GM12801 (cell line): ENCODE data around the gene CXCL12.

Experiments
- TF ChIP-seq, protein P1 (sequence below): IDR thresholded peaks from one replicate; pipeline ENCODE4 v1.5.1; 2011; ENCODE audit warnings: control low read depth; ENCODE audit not compliant: insufficient read length; ENCODE audit errors: extremely low read depth

CXCL12 gene

DNA sequence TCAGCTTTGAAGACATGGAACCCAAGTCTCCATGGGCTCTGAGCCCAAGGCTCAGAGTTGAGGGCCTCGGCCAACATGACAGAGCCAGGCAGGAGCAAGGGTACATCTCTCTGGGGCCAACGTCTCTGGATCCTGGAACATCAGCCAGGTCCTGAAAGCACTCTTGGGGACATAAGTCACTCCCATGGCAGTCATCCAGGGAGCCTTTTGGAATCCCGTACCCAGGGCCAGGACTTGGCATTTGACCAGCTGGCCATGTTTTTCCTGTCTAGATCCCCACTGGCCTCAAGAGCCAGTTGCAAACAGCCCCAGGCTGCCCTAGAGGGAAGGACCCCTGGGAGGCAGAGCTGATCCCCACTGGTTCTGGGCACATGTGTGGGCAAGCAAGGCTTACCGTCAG lies 4.3 kb upstream of the CXCL12 start:
- TF ChIP-seq, protein P1, sequence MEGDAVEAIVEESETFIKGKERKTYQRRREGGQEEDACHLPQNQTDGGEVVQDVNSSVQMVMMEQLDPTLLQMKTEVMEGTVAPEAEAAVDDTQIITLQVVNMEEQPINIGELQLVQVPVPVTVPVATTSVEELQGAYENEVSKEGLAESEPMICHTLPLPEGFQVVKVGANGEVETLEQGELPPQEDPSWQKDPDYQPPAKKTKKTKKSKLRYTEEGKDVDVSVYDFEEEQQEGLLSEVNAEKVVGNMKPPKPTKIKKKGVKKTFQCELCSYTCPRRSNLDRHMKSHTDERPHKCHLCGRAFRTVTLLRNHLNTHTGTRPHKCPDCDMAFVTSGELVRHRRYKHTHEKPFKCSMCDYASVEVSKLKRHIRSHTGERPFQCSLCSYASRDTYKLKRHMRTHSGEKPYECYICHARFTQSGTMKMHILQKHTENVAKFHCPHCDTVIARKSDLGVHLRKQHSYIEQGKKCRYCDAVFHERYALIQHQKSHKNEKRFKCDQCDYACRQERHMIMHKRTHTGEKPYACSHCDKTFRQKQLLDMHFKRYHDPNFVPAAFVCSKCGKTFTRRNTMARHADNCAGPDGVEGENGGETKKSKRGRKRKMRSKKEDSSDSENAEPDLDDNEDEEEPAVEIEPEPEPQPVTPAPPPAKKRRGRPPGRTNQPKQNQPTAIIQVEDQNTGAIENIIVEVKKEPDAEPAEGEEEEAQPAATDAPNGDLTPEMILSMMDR: no peak

DNA sequence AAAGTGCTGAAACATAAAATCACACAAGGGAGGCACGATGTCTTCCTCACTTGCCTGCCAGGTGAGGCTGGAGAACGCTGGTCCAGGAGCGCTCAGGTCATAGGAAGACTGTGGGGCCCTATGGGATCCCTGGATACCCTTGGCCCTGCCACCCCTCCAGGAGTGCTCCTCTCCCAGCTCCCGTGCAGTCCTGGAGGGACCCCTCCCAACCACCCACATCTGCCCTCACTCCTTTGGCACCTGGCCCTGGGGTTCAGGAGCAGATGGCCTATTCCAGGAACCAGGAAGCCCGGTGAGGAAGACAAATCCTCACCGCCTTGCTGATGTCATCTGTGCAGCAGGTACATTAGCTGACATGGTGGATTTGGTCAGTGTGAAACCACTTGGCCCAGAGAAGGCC lies 3.7 kb upstream of the CXCL12 start:
- TF ChIP-seq, protein P1: no peak

DNA sequence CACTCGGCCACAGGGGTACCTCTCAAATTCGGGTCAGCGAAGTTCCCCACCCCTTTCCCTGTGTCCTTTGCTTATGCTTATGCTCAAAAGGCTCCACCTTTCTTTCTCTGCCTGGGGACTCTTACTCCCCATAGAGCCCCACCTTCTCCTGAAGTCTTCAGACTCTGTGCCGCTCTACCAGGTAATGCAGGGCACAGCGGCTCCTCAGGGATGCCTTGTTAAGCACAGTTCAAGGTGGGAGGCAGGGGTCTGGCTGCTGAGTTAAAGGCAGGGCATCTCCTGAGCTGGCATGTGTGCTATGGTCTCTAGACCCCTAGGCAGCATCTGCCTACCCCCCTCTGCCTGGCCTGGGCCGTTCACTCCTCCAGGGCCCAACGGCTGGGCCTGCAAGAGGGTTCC lies 3.0 kb upstream of the CXCL12 start:
- TF ChIP-seq, protein P1: no peak

DNA sequence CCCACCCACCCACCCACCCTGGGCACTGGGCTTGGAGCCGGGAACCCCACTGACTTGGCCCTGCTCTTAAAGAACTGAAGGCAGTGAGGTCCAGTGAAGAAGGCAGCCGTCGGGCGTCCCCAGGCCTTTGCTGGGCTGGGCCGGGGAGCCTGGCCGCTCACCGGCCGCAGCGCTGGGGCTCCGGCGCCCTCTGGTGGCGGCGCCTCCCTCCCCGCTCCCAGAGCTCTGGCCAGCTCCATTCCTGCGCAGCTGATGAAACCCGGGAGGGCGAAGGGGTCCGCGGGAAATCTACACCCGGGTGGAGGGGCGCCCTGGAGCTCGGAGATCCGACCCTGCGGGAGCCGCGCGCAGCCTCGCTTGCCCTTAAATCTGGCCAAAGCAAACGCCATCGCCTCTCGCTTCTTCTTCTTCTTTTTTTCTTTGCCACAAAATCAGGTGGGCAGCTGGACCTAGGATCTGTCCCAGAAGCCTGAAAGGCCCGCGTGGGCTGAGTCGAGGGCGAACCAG lies 1.7 kb upstream of the CXCL12 start:
- TF ChIP-seq, protein P1: no peak

DNA sequence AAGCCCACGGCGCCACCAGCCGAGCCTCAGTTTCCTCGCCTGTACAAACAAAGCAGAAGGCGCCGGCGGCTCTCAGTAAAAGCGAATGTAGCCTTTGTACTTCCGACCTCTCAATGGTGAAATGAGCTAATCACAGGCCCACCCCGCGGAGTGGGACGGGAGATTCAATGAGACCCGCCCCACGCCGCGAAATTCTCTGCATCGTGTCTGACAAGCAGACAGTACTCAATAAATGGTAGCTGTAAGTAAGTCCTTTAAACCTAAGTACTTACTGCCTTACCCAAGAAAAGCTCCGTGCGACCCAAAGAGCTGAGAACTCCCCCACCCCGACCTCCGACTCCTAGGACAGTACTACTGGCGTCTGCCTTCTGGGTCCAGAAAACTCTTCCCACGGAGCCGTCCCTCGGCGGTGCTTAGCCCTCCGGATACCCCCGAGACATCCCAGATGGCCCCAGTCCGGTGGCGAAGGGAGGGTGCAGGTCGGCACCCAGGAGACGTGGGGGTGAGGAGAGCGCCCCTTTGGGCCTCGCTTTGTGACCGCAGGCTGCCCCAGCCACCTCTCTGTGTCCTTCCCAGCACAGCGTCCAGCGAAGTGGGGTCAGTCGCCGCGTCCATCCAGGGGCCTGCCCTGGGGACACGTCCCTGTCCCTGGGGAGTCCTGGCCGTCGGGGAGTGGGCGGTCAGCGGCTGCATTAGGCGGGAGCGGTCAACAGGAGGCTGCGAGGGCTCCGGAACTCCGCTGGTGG lies 972 bp upstream of the CXCL12 start:
- TF ChIP-seq, protein P1: no peak

DNA sequence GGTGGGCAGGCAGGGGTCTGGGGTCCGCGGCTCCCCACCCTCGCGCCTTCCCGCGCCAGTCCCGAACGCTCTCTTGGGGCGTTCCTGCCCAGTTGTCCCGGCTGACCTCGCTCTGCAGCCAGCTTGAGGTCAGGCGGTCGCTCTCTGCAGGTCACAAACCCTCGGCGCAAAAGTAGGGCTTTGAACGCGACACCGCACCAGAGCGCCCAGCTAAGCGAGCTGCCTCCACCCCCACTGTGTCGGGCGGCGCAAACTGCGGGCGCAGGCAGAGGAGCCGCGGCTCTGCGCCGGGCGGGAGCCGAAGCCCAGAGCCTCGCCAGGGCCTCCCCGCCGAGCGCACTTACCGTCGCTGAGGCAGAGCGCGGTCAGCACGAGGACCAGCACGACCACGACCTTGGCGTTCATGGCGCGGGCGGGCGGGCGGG lies 284 bp downstream of the CXCL12 start:
- TF ChIP-seq, protein P1: no peak

DNA sequence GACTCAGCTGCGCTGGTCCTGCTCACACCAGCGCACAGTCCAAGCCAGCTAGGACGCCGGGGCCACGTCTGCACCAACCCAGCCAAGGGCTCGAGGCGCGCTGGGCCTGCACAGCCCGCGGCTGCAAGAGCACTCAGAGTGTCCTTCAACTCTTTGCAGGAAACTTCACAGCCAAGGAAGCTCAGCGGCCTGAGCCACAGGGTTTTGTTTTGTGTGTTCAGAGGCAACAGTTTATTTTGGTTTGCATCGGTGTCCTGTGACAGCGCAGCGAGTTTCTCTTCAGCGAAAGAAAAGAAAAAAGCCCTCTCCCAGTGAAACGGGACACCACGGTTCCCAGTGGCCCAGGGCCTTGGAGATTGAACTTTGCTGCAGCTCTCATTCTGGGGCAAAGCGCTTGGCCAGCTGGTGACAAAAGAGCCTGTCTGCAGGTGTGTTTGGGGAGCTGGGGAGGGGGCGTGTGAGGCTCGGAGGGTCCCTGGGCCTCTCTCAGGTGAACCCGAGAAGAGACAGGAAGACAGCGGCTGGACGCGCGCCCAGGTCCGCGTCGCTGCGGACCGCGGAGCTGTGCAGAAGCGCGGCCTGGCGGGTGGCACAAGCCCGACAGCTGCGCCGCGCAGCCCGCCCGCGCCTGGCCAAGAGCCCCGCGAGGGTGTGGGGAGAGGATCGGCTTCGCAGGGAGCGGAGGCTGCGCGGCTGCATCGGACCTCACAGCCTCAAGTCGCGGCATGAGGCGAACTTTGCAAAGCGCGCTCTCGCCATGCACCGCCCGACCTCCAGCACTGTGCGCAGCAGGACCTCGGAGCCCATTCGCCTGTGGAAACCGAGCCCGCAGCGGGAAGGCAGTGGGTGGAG lies 922 bp downstream of the CXCL12 start:
- TF ChIP-seq, protein P1: no peak
